HTERT RPE-1 (cell line): ENCODE data around the gene ADSS1.

ENCODE experiments used
- in situ Hi-C: fragments of 300-500 bp; cut with MboI; formaldehyde crosslinking; loops from 4 replicates; pipeline ENCODE4 v1.14.3; 2020; ENCODE audit warnings: low sequenced_read_pairs

ADSS1 gene

DNA sequence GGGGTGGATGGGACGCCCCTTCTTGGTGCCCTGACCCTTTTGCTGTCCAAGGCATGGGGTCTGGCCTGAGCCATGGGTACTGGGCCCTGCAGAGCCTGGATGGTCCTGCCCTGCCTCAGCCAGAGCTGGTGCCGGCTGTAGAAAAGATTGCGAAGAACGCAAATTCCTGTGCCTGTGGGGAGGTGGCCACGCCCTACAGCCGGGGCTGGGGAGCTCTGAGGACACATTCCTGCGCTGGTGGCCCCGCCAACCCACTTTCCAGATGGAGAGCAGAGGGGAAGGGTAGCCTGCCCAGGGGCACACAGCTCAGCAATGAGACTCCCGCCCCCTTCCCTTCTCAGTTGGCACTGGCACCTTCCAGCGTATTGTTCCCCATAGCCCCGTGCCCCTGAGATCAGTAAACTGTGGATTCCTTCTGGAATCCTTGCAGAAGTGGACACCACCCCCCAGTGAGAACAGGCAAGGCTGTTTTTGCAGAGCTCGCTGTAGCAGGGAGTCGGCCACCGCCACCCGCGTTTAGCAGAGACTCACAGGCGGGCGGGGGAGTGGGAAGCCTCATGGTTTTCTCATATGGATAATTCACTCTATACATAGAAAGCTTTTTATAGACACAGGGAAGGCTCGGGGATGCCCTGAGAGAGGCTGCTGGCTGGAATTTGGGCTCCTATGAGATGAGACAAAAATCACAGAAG lies 26.0 kb upstream of the ADSS1 start:
- in situ Hi-C loops = no loop called here

DNA sequence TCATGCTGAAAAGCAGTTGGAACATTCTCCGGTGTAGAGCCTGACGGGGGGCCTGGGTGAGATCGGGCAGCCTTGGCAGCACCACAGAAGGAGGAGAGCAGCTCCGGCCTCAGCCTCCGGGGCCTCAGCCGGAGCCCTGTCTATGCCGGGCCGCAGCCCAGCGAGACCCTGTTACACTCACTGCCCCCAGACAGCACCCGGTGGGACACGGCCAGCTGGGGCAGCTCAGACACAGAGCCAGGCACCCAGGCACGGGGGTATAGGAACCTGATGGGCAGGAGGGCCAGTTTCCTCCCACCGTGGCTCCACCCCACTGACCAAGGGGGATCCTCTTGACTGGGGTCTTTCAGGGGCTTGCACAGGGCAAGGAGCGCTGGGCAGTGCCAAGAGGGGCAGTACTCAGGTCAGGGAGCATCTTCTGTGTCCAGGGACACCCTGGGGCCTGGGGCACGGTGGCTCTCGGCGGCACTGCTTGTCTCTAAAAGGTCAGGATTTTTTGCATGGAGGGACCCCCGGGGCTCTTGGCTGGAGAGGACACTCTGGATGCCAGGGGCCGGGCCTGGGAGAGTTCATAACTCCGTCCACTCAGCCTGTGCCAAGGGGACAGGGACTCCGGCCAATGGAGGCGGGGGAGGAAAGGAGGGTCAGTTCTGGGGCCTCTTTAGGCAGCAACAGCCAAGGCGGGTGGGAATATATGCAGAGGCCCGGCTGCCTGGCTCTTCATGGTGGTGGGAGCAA lies 25.2 kb upstream of the ADSS1 start:
- in situ Hi-C loops = no loop called here

DNA sequence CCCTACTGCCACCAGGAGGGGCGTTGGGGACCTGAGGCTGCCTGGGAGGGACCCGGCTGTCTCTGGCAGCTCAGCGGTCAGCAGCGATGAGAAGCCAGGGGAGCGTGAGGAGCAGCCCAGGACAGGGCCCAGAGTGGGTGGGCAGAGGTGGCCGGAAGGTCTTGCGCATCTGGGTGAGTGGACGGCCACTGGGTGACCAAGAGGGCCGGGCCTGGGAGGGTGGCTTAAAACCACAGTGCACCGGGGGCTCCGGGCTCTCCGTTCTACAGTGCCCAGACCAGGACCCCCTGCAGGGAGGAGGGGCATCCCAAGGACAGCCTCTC lies 24.6 kb upstream of the ADSS1 start:
- in situ Hi-C loops = no loop called here

DNA sequence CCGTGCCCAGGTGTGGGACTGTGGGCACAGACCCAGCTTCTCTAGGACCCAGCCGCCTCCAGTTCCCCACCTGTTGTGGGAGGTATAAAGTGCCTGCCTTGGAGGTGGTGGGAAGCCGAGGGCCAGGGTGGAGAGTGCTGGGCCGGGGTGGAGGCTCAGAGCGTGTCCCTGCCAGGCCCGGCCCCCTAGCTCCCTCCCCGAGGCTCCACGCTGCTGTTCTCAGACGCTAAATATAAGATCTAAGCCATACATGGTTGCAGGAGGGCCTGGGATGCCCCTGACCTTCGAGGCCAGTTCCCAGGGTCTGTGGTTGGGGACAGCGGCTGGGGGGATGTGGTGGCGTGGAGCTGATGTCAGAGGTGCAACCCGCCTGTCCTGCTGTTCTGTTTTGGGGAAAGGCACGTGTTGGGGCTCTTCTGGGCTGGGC lies 23.8 kb upstream of the ADSS1 start:
- in situ Hi-C loops = no loop called here

DNA sequence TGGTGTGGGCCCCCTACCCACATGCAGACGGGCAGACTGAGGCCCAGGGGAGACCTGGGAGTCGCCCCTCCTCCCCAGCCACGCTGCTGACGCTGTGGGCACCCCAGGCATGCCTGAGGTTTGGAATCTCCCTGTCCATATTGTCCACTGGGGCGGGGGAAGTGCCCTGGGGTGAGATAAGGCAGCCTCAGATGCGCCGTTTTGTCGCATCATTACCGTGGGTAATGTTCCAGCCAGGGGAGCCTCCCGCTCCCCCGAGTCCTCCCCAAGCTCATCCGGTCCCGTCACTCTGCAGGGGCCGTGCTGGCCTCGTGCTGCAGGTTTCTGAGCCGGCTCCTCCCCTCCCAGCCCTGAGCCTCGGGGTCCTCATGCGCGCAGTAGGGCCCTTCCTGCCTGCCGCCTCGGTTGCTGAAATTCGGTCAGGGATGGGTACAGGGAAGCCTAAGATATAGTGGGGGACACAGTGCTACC lies 23.2 kb upstream of the ADSS1 start:
- in situ Hi-C loops = no loop called here

DNA sequence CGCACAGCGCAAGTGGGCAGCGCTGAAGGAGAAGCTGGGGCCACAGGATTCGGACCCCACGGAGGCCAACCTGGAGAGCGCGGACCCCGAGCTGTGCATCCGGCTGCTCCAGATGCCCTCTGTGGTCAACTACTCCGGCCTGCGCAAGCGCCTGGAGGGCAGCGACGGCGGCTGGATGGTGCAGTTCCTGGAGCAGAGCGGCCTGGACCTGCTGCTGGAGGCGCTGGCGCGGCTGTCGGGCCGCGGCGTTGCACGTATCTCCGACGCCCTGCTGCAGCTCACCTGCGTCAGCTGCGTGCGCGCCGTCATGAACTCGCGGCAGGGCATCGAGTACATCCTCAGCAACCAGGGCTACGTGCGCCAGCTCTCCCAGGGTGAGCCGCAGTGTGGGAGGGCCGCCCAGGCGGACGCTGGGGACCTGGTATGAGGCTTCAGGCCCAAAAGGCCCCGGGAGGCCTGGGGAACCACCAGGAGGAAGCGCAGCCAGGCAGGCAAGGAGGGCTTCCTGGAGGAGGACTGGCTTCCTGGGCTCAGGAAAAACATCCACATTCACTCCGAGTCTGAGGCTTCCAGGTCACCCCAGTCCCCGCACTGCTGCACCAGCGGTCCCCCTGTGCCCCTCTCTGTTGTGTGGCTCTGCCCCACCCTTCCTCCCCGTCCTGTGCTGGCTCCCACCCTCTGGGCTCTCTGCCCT lies 22.5 kb upstream of the ADSS1 start:
- in situ Hi-C loops = no loop called here

DNA sequence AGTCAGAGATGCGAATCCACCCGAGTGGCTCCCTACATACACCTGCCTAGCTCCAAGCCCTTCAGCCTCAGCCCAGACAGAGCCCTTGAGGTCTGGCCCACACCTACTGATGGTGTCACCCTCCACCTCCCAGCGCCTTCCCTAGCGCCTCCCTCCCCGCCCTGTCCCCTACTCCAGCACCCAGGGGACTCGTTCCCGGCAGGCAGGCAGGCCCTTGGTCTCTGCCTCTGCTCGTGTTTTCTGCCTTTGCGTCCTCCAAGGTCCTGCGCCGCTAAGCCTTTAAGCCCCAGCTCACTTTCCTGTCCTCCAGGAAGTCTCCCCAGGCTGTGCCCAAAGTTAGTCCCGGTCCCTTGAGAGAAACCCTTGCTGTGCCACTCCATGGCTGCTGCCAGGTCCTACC lies 21.9 kb upstream of the ADSS1 start:
- in situ Hi-C loops = no loop called here

DNA sequence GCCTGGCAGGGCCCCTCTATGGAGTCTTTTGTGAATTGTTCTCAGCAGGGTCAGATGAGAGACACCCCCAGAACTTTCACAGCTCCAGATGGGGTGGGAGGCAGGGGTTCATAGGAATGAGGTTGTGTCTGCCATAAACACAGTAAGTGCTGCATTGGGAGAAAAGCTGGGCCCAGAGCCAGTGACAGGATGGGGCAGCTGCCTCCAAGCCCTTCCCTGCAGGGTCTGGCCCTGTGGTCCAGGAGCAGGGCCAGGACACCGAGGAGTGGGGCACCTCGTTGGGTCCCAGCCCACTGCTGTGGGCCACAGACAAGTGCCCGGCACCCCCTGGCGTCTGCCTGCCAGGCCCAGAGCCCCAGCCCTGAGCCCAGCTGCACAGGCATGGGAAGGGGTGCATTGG lies 21.4 kb upstream of the ADSS1 start:
- in situ Hi-C loops = no loop called here

DNA sequence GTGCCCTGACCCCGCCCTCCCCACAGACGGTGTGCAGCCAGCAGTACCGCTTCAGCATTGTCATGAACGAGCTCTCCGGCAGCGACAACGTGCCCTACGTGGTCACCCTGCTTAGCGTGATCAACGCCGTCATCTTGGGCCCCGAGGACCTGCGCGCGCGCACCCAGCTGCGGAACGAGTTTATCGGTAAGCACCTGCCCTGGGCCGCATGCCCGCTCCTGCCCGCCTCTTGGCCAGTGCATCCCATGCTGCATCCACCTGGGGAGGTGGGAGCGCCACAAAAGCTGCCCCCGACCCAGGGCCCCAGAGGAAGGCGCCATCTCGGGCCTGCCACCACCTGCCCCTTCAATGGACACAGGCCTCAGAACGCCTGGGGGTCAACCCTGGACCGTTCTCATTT lies 20.8 kb upstream of the ADSS1 start:
- in situ Hi-C loops = no loop called here

DNA sequence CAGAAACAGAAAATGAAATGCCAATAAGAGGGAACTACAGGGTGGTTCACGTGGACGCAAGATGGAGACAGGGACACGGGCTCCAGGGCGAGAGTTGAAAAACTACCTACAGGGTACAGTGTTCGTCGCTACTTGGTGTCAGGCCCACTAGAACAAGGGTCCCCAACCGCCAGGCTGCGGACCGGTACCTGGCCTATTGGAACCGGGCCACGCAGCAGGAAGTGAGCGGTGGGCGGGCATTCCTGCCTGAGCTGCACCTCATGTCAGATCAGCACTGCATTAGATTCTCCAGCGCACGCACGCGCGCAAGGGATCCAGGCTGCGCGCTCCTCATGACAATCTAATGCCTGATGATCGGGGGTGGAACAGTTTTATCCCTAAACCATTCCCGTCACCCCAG lies 19.8 kb upstream of the ADSS1 start:
- in situ Hi-C loops = no loop called here

DNA sequence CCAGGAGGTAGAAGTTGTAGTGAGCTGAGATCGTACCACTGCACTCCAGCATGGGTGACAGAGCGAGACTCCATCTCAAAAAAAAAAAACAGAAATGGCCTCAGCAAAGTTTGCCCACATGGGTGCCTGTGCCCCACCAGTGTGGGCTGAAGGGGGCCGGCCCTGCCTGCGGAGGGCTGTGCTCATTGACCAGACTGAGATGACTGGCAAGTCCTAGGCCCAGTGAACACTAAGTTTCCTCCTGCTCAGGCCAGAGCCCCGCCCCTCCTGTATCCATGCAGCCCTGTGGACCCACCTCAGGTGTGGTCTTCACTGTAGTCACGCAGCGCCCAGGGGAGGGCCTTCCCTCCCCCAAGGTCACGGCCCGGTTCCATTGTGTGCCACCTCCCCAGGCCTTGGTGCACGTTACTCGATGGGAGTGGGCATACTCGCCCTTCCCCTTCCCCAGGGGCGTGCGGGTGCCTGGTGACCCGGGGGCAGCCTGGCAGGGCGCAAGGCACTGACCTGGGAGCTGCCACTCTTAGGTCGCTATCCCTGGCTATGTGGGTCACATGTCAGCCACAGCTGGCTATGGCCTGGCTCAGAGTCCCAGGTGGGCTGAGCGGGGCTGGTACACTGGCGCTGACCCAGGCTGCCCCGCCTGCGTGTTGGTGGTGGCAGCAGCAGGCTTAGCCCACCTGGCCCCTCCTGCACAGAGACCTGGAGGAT lies 18.5 kb upstream of the ADSS1 start:
- in situ Hi-C loops = no loop called here

DNA sequence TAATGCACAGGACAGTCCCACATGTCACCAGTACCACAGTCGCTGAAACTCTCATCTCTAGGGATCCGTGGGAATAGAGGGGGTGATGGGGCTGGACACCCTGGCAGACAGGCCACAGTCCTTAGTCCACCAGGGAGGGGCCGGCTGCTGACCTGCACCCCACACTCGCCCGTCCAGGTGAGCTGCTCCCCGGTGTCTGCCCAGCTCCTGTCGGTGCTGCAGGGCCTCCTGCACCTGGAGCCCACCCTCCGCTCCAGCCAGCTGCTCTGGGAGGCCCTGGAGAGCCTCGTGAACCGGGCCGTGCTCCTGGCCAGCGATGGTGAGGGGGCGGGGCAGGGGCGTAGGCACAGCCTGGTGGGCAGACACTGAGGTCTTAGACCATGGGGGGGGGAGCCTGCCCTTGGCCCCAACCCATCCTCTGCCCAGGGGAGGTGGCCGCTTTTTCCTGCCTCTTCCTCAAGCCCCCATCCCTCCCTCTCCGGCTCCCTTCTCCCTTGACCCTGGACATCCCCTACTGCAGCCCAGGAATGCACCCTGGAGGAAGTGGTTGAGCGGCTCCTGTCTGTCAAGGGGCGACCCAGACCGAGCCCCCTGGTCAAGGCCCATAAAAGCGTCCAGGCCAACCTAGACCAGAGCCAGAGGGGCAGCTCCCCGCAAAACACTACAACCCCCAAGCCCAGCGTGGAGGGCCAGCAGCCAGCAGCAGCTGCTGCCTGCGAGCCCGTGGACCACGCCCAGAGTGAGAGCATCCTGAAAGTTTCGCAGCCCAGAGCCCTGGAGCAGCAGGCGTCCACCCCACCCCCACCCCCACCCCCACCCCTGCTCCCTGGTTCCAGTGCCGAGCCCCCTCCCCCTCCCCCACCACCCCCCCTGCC lies 17.1 kb upstream of the ADSS1 start:
- in situ Hi-C loops = no loop called here

DNA sequence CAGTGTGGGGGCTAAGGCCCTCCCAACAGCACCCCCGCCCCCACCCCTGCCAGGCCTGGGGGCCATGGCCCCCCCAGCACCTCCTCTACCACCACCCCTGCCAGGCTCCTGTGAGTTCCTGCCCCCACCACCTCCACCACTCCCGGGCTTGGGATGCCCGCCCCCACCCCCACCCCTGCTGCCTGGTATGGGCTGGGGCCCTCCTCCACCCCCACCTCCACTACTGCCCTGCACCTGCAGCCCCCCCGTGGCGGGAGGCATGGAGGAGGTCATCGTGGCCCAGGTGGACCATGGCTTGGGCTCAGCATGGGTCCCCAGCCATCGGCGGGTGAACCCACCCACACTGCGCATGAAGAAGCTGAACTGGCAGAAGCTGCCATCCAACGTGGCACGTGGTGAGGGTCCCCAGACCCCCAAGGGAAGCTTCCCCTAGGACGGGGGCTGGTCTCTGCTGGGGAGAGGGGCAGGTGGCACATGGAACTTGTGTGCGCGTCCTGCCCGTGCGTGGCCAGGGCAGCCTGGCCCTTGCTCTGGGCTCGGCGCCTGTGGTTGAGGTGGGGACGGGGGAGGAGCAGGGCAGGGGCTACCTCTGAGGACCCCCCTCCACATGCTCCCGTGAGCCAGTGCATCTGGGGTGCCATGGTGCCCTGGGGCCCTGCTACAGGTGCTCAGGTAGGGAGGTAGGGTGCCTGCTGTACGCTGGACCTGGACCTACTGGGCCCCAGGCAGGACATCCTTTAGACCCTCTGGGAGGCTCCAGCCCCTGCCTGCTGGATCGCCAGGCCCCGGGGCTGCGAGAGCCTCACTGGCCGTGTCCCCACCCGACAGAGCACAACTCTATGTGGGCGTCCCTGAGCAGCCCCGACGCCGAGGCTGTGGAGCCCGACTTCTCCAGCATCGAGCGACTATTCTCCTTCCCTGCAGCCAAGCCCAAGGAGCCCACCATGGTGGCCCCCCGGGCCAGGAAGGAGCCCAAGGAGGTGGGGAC lies 16.1 kb upstream of the ADSS1 start:
- in situ Hi-C loops = no loop called here

DNA sequence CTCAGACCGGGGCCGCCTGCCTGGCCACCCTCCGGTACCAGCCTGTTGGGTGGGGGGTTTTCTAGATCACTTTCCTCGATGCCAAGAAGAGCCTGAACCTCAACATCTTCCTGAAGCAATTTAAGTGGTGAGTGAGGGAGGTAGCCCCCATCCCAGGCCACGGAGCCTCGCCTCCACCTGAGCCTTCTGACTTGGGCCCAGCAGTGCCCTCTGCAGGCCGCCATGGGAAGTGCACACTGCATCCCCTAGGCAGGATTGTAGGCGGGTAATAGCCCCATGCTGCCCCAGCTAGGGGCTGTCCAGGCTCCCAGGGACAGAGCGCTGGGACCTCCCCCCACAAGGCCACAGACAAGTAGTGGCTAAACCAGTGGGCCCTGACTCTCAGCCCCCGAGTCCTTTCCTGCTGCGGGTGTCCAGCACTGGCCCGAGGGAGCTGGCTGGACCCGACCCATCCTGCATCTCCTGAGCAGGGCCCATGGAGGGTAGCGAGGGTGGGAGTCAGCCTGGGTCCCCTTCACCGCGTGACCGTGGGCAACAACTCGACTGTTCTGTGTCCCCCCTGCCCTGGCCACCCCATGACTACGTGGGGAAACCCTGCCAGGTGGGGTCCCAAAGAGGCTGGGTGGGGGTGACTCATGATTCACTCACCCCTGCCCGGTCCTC lies 15.3 kb upstream of the ADSS1 start:
- in situ Hi-C loops = no loop called here

DNA sequence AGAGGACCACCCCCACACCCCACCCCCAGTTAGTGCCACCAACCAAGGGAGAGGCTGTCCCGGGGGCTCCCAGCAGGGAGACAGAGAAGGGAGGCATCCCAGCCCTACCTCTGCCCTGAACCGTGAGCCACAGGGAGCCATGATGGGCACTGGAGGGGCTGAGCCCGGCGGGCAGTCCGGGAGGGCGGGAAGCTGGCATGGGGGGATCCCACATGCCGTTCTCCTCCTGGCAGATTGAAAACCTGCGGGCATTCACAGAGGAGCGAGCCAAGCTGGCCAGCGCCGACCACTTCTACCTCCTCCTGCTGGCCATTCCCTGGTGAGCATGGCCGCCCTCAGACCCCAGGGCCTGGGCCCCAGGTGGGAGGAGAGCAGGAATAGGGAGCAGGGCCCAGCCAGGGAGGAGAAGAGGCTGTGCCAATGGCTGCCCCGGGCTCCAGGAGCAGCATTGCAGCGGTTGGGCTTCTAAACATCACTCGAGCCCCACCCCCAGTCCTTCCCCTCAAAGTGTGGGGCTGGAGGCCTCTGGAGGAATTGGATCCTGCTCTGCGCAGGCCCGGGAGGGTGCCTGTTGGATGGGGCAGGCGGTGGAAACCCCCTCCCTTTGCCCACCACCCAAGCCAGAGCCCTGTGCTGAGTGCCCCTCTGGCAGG lies 14.5 kb upstream of the ADSS1 start:
- in situ Hi-C loops = no loop called here

DNA sequence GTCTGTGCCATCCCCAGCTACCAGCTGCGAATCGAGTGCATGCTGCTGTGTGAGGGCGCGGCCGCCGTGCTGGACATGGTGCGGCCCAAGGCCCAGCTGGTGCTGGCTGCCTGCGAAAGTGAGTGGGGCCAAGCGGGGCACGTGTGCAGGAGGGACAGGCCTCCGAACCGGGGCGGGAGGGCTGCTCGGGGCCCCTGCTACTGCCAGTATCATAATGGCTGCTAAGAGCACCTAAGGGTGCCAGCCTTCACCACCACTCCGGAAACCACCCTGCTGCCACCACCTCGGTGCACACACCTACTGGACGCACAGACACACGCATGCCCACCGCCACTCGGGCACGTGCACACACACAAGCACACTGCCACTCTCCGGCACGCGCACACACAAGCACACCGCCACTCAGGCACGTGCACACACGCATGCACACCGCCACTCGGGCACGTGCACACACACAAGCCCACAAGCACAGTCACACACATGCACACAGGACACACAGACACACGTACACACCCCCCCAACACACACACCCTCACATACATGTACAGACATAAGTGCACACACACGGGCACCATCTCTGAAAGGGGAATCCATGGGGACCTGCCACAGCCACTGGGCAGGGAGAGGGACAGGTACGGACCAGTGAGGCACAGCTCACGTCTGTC lies 13.8 kb upstream of the ADSS1 start:
- in situ Hi-C loops = no loop called here

DNA sequence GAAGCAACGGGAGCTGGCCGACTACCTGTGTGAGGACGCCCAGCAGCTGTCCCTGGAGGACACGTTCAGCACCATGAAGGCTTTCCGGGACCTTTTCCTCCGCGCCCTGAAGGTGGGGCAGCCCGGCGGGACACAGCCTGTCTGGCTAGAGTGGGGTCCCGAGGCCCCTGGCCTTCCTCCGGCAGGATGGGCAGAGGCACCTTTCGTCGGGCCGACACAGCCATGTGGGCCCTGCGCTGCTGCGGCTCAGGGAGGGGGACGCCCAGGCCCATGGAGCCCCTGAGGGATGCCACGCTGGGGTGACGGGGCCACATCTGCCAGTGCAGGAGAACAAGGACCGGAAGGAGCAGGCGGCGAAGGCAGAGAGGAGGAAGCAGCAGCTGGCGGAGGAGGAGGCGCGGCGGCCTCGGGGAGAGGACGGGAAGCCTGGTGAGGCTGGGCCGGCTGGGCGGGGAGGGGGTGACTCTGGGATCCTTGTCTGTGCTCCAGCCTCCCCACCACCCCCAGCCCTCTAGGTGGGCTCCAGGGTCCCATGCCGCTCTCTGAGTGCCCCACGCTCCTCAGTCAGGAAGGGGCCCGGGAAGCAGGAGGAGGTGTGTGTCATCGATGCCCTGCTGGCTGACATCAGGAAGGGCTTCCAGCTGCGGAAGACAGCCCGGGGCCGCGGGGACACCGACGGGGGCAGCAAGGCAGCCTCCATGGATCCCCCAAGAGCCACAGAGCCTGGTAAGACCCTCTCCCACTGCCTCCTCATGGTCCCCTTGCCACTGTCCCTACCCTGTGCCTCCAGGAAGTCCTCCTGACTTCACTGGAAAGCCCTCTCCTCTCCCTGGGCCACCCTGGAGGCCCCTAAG lies 10.9 kb upstream of the ADSS1 start:
- in situ Hi-C loops = no loop called here
